ENCODE results near the gene SYNJ1.

- TF ChIP-seq CTCF (IDR thresholded peaks at IDR 0.05) (no peak), POLR2A (IDR thresholded peaks at IDR 0.05) (no peak)
Measured at GRCh38 chr21:32705139-32705538, 22.7 kb downstream of the SYNJ1 start.

All from right lobe of liver (tissue), 4 donors.